ENCODE measurements around the gene NOX5. TPM values are rescaled to one million over a fixed set of nuclear protein-coding genes. Genes with fewer than 3 reads are reported as not detected.
A peak's percentile ranks its signal among the peaks of the same experiment; 100 is the strongest.

The NOX5 gene
- total RNA-seq, 1 donor from 2014 or later: 0.09 TPM

- peaks cover 11% of the 10 kb centered on the region for H3K27me3 Mint-ChIP-seq (ENCODE audit: low read depth, unreplicated experiment)
- TF ChIP-seq EZH2 (IDR thresholded peaks at IDR 0.05; ENCODE audit: insufficient read depth, low read length) (no peak), CTCF (IDR thresholded peaks at IDR 0.05; ENCODE audit: insufficient read depth, low read depth, low read length) (no peak)
- no peak overlapping the region for H3K27ac Mint-ChIP-seq (ENCODE audit: unreplicated experiment)
- FAIRE-seq: no peak
- Histone ChIP-seq H3K9ac (ENCODE audit: low read length) (no peak overlapping the region), H3K4me1 (ENCODE audit: insufficient read depth, low read length) (peaks cover 16% of the 10 kb centered on the region), H3K36me3 (ENCODE audit: insufficient read depth, low read length) (no peaks in the 10 kb centered on the region), H3K79me2 (ENCODE audit: insufficient read depth, low read length) (no peaks in the 10 kb centered on the region), H3K27ac (ENCODE audit: low read depth, low read length) (no peak overlapping the region), H4K20me1 (ENCODE audit: insufficient read depth, low read length) (no peaks in the 10 kb centered on the region), H2AFZ (ENCODE audit: low read depth, low read length) (no peak overlapping the region), H3K4me3 (ENCODE audit: insufficient read depth, low read depth, low read length) (no peak overlapping the region), H3K4me2 (ENCODE audit: low read length) (no peak overlapping the region), H3K27me3 (ENCODE audit: insufficient read depth, low read length) (peaks cover 6% of the 10 kb centered on the region), H3K9me3 (ENCODE audit: insufficient read depth, low read depth, low read length) (no peaks in the 10 kb centered on the region)
- no peaks in the 10 kb centered on the region for H3K36me3 Mint-ChIP-seq (ENCODE audit: low read depth, unreplicated experiment)
- peaks cover 3% of the 10 kb centered on the region for H3K9me3 Mint-ChIP-seq (ENCODE audit: unreplicated experiment)
- no peak overlapping the region for H3K4me3 Mint-ChIP-seq (ENCODE audit: unreplicated experiment)
- peaks cover 34% of the 10 kb centered on the region for H3K4me1 Mint-ChIP-seq (ENCODE audit: low read depth, unreplicated experiment)
- DNase-seq (ENCODE audit: low read depth): no peak
Measured at GRCh38 chr15:68992696-68993095, 21.8 kb upstream of the NOX5 start.

- DNase-seq (ENCODE audit: low read depth): peak; percentile 29
- H3K4me1 ChIP-seq (ENCODE audit: insufficient read depth, low read length): peaks cover 16% of the 10 kb centered on the region
- H4K20me1 ChIP-seq (ENCODE audit: insufficient read depth, low read length): no peaks in the 10 kb centered on the region
- Mint-ChIP-seq H3K36me3 (ENCODE audit: low read depth, unreplicated experiment) (no peaks in the 10 kb centered on the region), H3K9me3 (ENCODE audit: unreplicated experiment) (peaks cover under 1% of the 10 kb centered on the region), H3K4me3 (ENCODE audit: unreplicated experiment) (no peak overlapping the region), H3K27me3 (ENCODE audit: low read depth, unreplicated experiment) (peaks cover 9% of the 10 kb centered on the region), H3K27ac (ENCODE audit: unreplicated experiment) (peak overlapping the region; percentile 15), H3K4me1 (ENCODE audit: low read depth, unreplicated experiment) (peaks cover 35% of the 10 kb centered on the region)
- H3K4me3 ChIP-seq (ENCODE audit: insufficient read depth, low read depth, low read length): no peak overlapping the region
- no peak for FAIRE-seq
- H3K27ac ChIP-seq (ENCODE audit: low read depth, low read length): no peak overlapping the region
- TF ChIP-seq CTCF (IDR thresholded peaks at IDR 0.05; ENCODE audit: insufficient read depth, low read depth, low read length): no peak
- no peak for TF ChIP-seq EZH2 (IDR thresholded peaks at IDR 0.05; ENCODE audit: insufficient read depth, low read length)
- peak overlapping the region; percentile 40 for H3K4me2 ChIP-seq (ENCODE audit: low read length)
- no peak overlapping the region for H3K9ac ChIP-seq (ENCODE audit: low read length)
- no peaks in the 10 kb centered on the region for H3K9me3 ChIP-seq (ENCODE audit: insufficient read depth, low read depth, low read length)
- no peaks in the 10 kb centered on the region for H3K36me3 ChIP-seq (ENCODE audit: insufficient read depth, low read length)
- H3K79me2 ChIP-seq (ENCODE audit: insufficient read depth, low read length): no peaks in the 10 kb centered on the region
- H2AFZ ChIP-seq (ENCODE audit: low read depth, low read length): no peak overlapping the region
- H3K27me3 ChIP-seq (ENCODE audit: insufficient read depth, low read length): peaks cover 5% of the 10 kb centered on the region
Measured at GRCh38 chr15:68993276-68993675, 21.2 kb upstream of the NOX5 start.

- H3K9ac ChIP-seq (ENCODE audit: low read length): no peak overlapping the region
- no peaks in the 10 kb centered on the region for H4K20me1 ChIP-seq (ENCODE audit: insufficient read depth, low read length)
- no peak overlapping the region for H2AFZ ChIP-seq (ENCODE audit: low read depth, low read length)
- H3K79me2 ChIP-seq (ENCODE audit: insufficient read depth, low read length): no peaks in the 10 kb centered on the region
- Mint-ChIP-seq H3K4me3 (ENCODE audit: unreplicated experiment) (no peak overlapping the region), H3K27me3 (ENCODE audit: low read depth, unreplicated experiment) (peaks cover 7% of the 10 kb centered on the region), H3K27ac (ENCODE audit: unreplicated experiment) (no peak overlapping the region), H3K4me1 (ENCODE audit: low read depth, unreplicated experiment) (peaks cover 35% of the 10 kb centered on the region), H3K36me3 (ENCODE audit: low read depth, unreplicated experiment) (no peaks in the 10 kb centered on the region), H3K9me3 (ENCODE audit: unreplicated experiment) (no peaks in the 10 kb centered on the region)
- DNase-seq (ENCODE audit: low read depth): peak; percentile 87
- no peak overlapping the region for H3K4me3 ChIP-seq (ENCODE audit: insufficient read depth, low read depth, low read length)
- no peak for FAIRE-seq
- H3K4me2 ChIP-seq (ENCODE audit: low read length): peak overlapping the region; percentile 40
- peak overlapping the region; percentile 27 for H3K27ac ChIP-seq (ENCODE audit: low read depth, low read length)
- TF ChIP-seq CTCF (IDR thresholded peaks at IDR 0.05; ENCODE audit: insufficient read depth, low read depth, low read length) (no peak), EZH2 (IDR thresholded peaks at IDR 0.05; ENCODE audit: insufficient read depth, low read length) (no peak)
- no peaks in the 10 kb centered on the region for H3K9me3 ChIP-seq (ENCODE audit: insufficient read depth, low read depth, low read length)
- H3K36me3 ChIP-seq (ENCODE audit: insufficient read depth, low read length): no peaks in the 10 kb centered on the region
- H3K27me3 ChIP-seq (ENCODE audit: insufficient read depth, low read length): peaks cover 5% of the 10 kb centered on the region
- peaks cover 16% of the 10 kb centered on the region for H3K4me1 ChIP-seq (ENCODE audit: insufficient read depth, low read length)
Measured at GRCh38 chr15:68994149-68994548, 20.3 kb upstream of the NOX5 start.
